ENCODE results near the gene ID2. TPM values are rescaled to one million over a fixed set of nuclear protein-coding genes. Genes with fewer than 3 reads are reported as not detected.

The ID2 gene
- 26.6 and 31.6 TPM in 2 replicates for total RNA-seq

GRCh38 chr2:8681786-8682692, at the start of gene ID2:
TSS of gene ID2 (plus strand) at chr2:8682056. CDS start at chr2:8682166, 110 bp downstream.

Other genes starting within 250 kb of the ID2 start
- gene KIDINS220, start 155.6 kb downstream of the ID2 start, total RNA-seq, result 62.1 and 66.5 TPM in 2 replicates

Data from subcutaneous preadipocyte (primary cell).